WTC11 (cell line): ENCODE data around the gene SSB. TPM values are rescaled to one million over a fixed set of nuclear protein-coding genes. Genes with fewer than 3 reads are reported as not detected.

ENCODE experiments used
- ATAC-seq: fragments of 200-7000 bp; cut with Tn5 transposase; 2 replicates; pipeline ENCODE4 v1.10.0; 2021; ENCODE audit warnings: mild to moderate bottlenecking, moderate library complexity
- CTCF ChIA-PET: fragments of 300-600 bp; sonication (Branson Sonifier 250); formaldehyde crosslinking; loops from one replicate; lab custom pipeline; 2021; ENCODE audit warnings: antibody characterized with exemption; lab: Charles Lee
- POLR2A ChIA-PET: fragments of 350-600 bp; sonication (Branson Sonifier 250); formaldehyde crosslinking; loops from one replicate; lab custom pipeline; 2021; ENCODE audit warnings: antibody characterized with exemption; lab: Charles Lee
- DNase-seq: peaks from one replicate; pipeline ENCODE4 v3.0.0; 2021; ENCODE audit warnings: low spot score
- H3K27ac Mint-ChIP-seq: 2 replicates; pipeline ENCODE4 v1.8.0; 2021; ENCODE audit warnings: mixed read lengths
- H3K27me3 Mint-ChIP-seq: 2 replicates; pipeline ENCODE4 v1.8.0; 2021; ENCODE audit warnings: low read depth, mild to moderate bottlenecking, moderate library complexity, mixed read lengths
- H3K36me3 Mint-ChIP-seq: 2 replicates; pipeline ENCODE4 v1.8.0; 2021; ENCODE audit warnings: mixed read lengths
- H3K4me1 Mint-ChIP-seq: 2 replicates; pipeline ENCODE4 v1.8.0; 2022; ENCODE audit warnings: mixed read lengths
- H3K4me3 Mint-ChIP-seq: 2 replicates; pipeline ENCODE4 v1.8.0; 2021; ENCODE audit warnings: mild to moderate bottlenecking, moderate library complexity, mixed read lengths
- H3K9me3 Mint-ChIP-seq: 2 replicates; pipeline ENCODE4 v1.8.0; 2021; ENCODE audit warnings: mixed read lengths
- CBFB ChIP-seq: sonication (generic); formaldehyde crosslinking; IDR thresholded peaks from 2 replicates; pipeline ENCODE4 v1.8.1; 2022; ENCODE audit warnings: mild to moderate bottlenecking, low read depth, missing genetic modification reagents
- ELF4 ChIP-seq: sonication (generic); formaldehyde crosslinking; IDR thresholded peaks from 2 replicates; pipeline ENCODE4 v1.8.1; 2022; ENCODE audit warnings: low read depth, mild to moderate bottlenecking, moderate library complexity, missing genetic modification reagents
- FOXJ3 ChIP-seq: sonication (generic); formaldehyde crosslinking; IDR thresholded peaks from 2 replicates; pipeline ENCODE4 v1.9.0; 2021; ENCODE audit warnings: missing genetic modification reagents, mild to moderate bottlenecking, borderline replicate concordance
- GTF2I ChIP-seq: fragments of 250-450 bp; sonication (Bioruptor Pico); conservative IDR thresholded peaks from 2 replicates; pipeline ENCODE4 v1.4.0; 2021; ENCODE audit warnings: mild to moderate bottlenecking
- IRF2 ChIP-seq: sonication (generic); formaldehyde crosslinking; IDR thresholded peaks from 2 replicates; pipeline ENCODE4 v1.8.0; 2022; ENCODE audit warnings: low read depth, missing genetic modification reagents, borderline replicate concordance
- JUN ChIP-seq: sonication (generic); formaldehyde crosslinking; IDR thresholded peaks from 2 replicates; pipeline ENCODE4 v1.8.0; 2023; ENCODE audit warnings: mild to moderate bottlenecking, missing genetic modification reagents
- NFE2L1 ChIP-seq: sonication (generic); formaldehyde crosslinking; IDR thresholded peaks from 2 replicates; pipeline ENCODE4 v1.8.1; 2023; ENCODE audit warnings: missing genetic modification reagents
- NFYB ChIP-seq: sonication (generic); formaldehyde crosslinking; conservative IDR thresholded peaks from 2 replicates; pipeline ENCODE4 v1.8.0; 2022; ENCODE audit warnings: low read depth, missing genetic modification reagents
- NR2C2 ChIP-seq: sonication (generic); formaldehyde crosslinking; IDR thresholded peaks from 2 replicates; pipeline ENCODE4 v1.8.0; 2022; ENCODE audit warnings: mild to moderate bottlenecking, missing genetic modification reagents
- PRRX2 ChIP-seq: fragments of 250-450 bp; sonication (Bioruptor Pico); IDR thresholded peaks from 2 replicates; pipeline ENCODE4 v1.8.0; 2021; ENCODE audit warnings: mild to moderate bottlenecking
- ZNF263 ChIP-seq: sonication (generic); formaldehyde crosslinking; IDR thresholded peaks from 2 replicates; pipeline ENCODE4 v1.8.1; 2022; ENCODE audit warnings: low read depth, mild to moderate bottlenecking, moderate library complexity, missing genetic modification reagents
- total RNA-seq: library from RNA; stranded (reverse); gene quantifications from 3 replicates; pipeline ENCODE4 v1.2.3, GENCODE V29; 2021
- TF ChIP-seq, protein P1 (sequence below): fragments of 250-450 bp; sonication (Bioruptor Pico); IDR thresholded peaks from 2 replicates; pipeline ENCODE4 v1.9.0; 2021; ENCODE audit warnings: mild to moderate bottlenecking
- TF ChIP-seq, protein P2 (sequence below): sonication (generic); formaldehyde crosslinking; IDR thresholded peaks from 2 replicates; pipeline ENCODE4 v1.8.0; 2023; ENCODE audit warnings: missing genetic modification reagents
- TF ChIP-seq, protein P3 (sequence below): sonication (generic); formaldehyde crosslinking; IDR thresholded peaks from 2 replicates; pipeline ENCODE4 v1.8.1; 2022; ENCODE audit warnings: mild to moderate bottlenecking, missing genetic modification reagents, moderate library complexity, borderline replicate concordance
- TF ChIP-seq, protein P4 (sequence below): sonication (generic); formaldehyde crosslinking; IDR thresholded peaks from 2 replicates; pipeline ENCODE4 v1.8.1; 2022; ENCODE audit warnings: low read depth, mild to moderate bottlenecking, moderate library complexity, missing genetic modification reagents, borderline replicate concordance
- TF ChIP-seq, protein P5 (sequence below): sonication (generic); formaldehyde crosslinking; IDR thresholded peaks from 2 replicates; pipeline ENCODE4 v1.8.0; 2022; ENCODE audit warnings: mild to moderate bottlenecking, missing genetic modification reagents
- TF ChIP-seq, protein P6 (sequence below): sonication (generic); formaldehyde crosslinking; IDR thresholded peaks from 2 replicates; pipeline ENCODE4 v1.8.0; 2022; ENCODE audit warnings: missing genetic modification reagents
- TF ChIP-seq, protein P7 (sequence below): sonication (generic); formaldehyde crosslinking; IDR thresholded peaks from 2 replicates; pipeline ENCODE4 v1.8.1; 2023; ENCODE audit warnings: mild to moderate bottlenecking, missing genetic modification reagents
- TF ChIP-seq, protein P8 (sequence below): fragments of 250-450 bp; sonication (Bioruptor Pico); IDR thresholded peaks from 2 replicates; pipeline ENCODE4 v1.8.0; 2021; ENCODE audit warnings: mild to moderate bottlenecking

Gene SSB
- total RNA-seq, 1 experiment from 2014 or later, result 235 TPM

DNA sequence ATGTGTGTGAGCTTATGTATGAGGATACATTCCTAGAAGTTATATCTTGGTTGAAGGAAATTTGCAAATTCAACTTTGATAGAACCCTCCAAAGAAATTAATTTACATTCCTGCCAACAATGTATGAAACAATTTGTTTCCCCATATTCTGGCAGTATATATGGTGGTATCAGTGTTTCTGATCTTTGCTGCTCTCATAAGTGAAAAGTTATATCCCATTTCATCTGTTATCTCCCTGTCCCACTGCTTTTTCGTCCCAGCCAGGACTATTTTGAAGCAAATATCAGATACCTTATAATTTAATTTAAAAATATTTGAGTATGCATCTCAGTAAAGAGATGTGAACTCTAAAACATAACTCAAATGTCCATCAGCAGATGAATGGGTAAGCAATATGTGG lies 35.7 kb downstream of the SSB start:
- Mint-ChIP-seq H3K4me3 (no peak overlapping the region), H3K27me3 (no peaks in the 10 kb centered on the region), H3K9me3 (peaks cover 15% of the 10 kb centered on the region), H3K36me3 (peaks cover 13% of the 10 kb centered on the region), H3K27ac (no peak overlapping the region), H3K4me1 (no peaks in the 10 kb centered on the region)
- ATAC-seq (no peak), DNase-seq (no peak)
- ChIA-PET CTCF (interaction anchor here (1.8 kb wide), 1 partner anchor 10 kb away, joined by 5 read pairs; the partner anchor contains the start of gene METTL5), POLR2A (no interaction called here)
- TF ChIP-seq IRF2 (CRISPR knock-in tag), result no peak
- no peak for TF ChIP-seq NR2C2 (CRISPR knock-in tag)
- TF ChIP-seq CBFB (CRISPR knock-in tag), result no peak
- TF ChIP-seq, protein P1, sequence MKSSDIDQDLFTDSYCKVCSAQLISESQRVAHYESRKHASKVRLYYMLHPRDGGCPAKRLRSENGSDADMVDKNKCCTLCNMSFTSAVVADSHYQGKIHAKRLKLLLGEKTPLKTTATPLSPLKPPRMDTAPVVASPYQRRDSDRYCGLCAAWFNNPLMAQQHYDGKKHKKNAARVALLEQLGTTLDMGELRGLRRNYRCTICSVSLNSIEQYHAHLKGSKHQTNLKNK (CRISPR knock-in tag), result no peak
- no peak for TF ChIP-seq JUN (CRISPR knock-in tag)

DNA sequence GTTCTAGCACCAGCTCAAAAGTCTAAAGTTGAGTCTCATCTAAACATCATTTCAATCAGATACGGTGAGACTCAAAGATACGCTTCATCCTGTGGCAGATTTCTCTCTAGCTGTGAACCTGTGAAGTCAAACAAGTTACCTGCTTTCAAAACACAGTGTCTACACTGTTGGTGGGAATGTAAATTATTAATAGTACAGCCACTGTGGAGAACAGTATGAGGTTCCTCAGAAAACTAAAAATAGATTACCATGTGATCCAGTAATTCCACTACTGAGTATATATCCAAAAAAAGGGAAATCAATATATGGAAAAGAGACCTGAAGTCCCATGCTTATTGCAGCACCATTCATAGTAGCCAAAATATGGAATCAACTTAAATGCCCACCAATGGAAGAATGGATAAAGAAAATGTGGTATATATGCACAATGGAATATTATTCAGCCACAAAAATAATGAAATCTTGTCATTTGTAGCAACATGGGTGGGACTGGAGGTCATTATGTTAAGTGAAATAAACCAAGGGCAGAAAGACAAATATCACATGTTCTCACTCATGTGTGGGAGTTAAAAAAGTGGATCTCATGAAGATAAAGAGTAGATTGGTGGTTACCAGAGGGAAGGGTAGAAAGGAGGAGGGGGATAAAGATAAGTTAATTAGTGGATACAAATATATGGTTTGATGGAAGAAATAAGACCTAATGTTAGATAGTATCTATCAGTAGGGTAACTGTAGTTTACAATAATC lies 40.2 kb downstream of the SSB start:
- no peak for DNase-seq
- no peak overlapping the region for H3K4me3 Mint-ChIP-seq
- no peak for ATAC-seq
- ChIA-PET CTCF (no interaction called here), POLR2A (interaction anchor here (0.6 kb wide), 1 partner anchor 24 kb away, joined by 3 read pairs; no protein-coding TSS in a partner anchor)
- H3K9me3 Mint-ChIP-seq, result peaks cover 24% of the 10 kb centered on the region
- H3K27ac Mint-ChIP-seq, result no peak overlapping the region
- no peaks in the 10 kb centered on the region for H3K4me1 Mint-ChIP-seq
- peaks cover 24% of the 10 kb centered on the region for H3K36me3 Mint-ChIP-seq
- H3K27me3 Mint-ChIP-seq, result no peaks in the 10 kb centered on the region
- no peak for TF ChIP-seq PRRX2 (CRISPR knock-in tag)
- TF ChIP-seq NFYB (CRISPR knock-in tag), result no peak
- TF ChIP-seq, protein P2, sequence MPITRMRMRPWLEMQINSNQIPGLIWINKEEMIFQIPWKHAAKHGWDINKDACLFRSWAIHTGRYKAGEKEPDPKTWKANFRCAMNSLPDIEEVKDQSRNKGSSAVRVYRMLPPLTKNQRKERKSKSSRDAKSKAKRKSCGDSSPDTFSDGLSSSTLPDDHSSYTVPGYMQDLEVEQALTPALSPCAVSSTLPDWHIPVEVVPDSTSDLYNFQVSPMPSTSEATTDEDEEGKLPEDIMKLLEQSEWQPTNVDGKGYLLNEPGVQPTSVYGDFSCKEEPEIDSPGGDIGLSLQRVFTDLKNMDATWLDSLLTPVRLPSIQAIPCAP (CRISPR knock-in tag), result no peak
- TF ChIP-seq, protein P3, sequence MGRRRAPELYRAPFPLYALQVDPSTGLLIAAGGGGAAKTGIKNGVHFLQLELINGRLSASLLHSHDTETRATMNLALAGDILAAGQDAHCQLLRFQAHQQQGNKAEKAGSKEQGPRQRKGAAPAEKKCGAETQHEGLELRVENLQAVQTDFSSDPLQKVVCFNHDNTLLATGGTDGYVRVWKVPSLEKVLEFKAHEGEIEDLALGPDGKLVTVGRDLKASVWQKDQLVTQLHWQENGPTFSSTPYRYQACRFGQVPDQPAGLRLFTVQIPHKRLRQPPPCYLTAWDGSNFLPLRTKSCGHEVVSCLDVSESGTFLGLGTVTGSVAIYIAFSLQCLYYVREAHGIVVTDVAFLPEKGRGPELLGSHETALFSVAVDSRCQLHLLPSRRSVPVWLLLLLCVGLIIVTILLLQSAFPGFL (CRISPR knock-in tag), result no peak
- TF ChIP-seq, protein P4, sequence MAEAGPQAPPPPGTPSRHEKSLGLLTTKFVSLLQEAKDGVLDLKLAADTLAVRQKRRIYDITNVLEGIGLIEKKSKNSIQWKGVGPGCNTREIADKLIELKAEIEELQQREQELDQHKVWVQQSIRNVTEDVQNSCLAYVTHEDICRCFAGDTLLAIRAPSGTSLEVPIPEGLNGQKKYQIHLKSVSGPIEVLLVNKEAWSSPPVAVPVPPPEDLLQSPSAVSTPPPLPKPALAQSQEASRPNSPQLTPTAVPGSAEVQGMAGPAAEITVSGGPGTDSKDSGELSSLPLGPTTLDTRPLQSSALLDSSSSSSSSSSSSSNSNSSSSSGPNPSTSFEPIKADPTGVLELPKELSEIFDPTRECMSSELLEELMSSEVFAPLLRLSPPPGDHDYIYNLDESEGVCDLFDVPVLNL (CRISPR knock-in tag), result no peak
- TF ChIP-seq, protein P5, sequence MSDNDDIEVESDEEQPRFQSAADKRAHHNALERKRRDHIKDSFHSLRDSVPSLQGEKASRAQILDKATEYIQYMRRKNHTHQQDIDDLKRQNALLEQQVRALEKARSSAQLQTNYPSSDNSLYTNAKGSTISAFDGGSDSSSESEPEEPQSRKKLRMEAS (CRISPR knock-in tag), result no peak

DNA sequence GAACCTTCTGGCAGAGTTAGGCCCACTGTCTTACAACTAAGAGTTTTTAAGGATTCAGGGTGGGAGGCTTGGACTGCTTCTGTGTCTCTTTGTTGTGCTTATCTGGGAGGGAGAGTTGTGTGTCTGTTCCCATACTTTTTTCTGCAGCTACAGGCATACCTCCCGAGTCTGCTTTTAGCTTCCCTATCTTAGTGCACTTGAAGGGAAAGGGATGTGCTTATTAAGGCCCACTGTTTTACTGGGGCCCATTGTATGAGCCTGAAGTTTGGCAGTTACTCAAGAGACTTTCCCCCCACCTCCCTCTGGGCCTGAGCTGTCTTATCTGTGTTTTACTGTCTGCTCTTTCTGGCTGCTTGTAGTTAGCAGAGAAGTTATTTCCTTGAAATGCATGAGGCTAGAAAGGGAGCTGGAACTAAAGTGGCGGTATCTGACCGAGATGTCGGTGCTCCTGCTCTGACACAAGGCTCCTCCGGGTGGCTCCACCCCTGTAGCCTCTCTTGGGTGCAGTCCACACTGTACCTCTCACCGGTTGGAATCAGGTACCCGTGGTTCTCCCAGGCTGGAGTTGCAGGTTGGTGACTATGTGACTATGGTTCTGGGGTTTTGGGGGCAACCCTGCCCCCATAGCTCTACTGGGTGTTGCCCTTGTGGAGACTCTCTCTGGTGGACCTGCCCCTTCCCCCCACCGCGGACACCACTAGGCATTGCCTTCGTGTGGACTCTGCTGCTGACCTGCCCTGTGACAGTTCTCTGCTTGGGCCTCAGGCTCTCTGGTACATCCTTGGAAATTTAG lies 41.5 kb downstream of the SSB start:
- Mint-ChIP-seq H3K4me3 (no peak overlapping the region), H3K4me1 (no peaks in the 10 kb centered on the region), H3K27me3 (no peaks in the 10 kb centered on the region), H3K9me3 (peaks cover 24% of the 10 kb centered on the region), H3K36me3 (peaks cover 24% of the 10 kb centered on the region), H3K27ac (no peak overlapping the region)
- ATAC-seq (peak; percentile 57), DNase-seq (no peak)
- ChIA-PET POLR2A (no interaction called here), CTCF (interaction anchor here (0.8 kb wide), 1 partner anchor 13 kb away, joined by 3 read pairs; the partner anchor contains the start of gene UBR3)
- TF ChIP-seq ELF4 (CRISPR knock-in tag) (no peak), GTF2I (CRISPR knock-in tag) (no peak), FOXJ3 (CRISPR knock-in tag) (no peak), ZNF263 (CRISPR knock-in tag) (no peak), NFE2L1 (CRISPR knock-in tag) (no peak), NFYB (CRISPR knock-in tag) (no peak)
- TF ChIP-seq, protein P6, sequence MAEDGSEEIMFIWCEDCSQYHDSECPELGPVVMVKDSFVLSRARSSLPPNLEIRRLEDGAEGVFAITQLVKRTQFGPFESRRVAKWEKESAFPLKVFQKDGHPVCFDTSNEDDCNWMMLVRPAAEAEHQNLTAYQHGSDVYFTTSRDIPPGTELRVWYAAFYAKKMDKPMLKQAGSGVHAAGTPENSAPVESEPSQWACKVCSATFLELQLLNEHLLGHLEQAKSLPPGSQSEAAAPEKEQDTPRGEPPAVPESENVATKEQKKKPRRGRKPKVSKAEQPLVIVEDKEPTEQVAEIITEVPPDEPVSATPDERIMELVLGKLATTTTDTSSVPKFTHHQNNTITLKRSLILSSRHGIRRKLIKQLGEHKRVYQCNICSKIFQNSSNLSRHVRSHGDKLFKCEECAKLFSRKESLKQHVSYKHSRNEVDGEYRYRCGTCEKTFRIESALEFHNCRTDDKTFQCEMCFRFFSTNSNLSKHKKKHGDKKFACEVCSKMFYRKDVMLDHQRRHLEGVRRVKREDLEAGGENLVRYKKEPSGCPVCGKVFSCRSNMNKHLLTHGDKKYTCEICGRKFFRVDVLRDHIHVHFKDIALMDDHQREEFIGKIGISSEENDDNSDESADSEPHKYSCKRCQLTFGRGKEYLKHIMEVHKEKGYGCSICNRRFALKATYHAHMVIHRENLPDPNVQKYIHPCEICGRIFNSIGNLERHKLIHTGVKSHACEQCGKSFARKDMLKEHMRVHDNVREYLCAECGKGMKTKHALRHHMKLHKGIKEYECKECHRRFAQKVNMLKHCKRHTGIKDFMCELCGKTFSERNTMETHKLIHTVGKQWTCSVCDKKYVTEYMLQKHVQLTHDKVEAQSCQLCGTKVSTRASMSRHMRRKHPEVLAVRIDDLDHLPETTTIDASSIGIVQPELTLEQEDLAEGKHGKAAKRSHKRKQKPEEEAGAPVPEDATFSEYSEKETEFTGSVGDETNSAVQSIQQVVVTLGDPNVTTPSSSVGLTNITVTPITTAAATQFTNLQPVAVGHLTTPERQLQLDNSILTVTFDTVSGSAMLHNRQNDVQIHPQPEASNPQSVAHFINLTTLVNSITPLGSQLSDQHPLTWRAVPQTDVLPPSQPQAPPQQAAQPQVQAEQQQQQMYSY, result no peak
- TF ChIP-seq, protein P7, sequence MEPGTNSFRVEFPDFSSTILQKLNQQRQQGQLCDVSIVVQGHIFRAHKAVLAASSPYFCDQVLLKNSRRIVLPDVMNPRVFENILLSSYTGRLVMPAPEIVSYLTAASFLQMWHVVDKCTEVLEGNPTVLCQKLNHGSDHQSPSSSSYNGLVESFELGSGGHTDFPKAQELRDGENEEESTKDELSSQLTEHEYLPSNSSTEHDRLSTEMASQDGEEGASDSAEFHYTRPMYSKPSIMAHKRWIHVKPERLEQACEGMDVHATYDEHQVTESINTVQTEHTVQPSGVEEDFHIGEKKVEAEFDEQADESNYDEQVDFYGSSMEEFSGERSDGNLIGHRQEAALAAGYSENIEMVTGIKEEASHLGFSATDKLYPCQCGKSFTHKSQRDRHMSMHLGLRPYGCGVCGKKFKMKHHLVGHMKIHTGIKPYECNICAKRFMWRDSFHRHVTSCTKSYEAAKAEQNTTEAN (CRISPR knock-in tag), result no peak
- TF ChIP-seq, protein P8, sequence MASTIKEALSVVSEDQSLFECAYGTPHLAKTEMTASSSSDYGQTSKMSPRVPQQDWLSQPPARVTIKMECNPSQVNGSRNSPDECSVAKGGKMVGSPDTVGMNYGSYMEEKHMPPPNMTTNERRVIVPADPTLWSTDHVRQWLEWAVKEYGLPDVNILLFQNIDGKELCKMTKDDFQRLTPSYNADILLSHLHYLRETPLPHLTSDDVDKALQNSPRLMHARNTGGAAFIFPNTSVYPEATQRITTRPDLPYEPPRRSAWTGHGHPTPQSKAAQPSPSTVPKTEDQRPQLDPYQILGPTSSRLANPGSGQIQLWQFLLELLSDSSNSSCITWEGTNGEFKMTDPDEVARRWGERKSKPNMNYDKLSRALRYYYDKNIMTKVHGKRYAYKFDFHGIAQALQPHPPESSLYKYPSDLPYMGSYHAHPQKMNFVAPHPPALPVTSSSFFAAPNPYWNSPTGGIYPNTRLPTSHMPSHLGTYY (CRISPR knock-in tag), result no peak
